Measurements from ENCODE around the gene PTGES2.
"Not testable (repeated sequence)": the region's sequence is repeated elsewhere in the genome, so short reads cannot be mapped to it uniquely, and the experiment has no call there.

Gene PTGES2

DNA sequence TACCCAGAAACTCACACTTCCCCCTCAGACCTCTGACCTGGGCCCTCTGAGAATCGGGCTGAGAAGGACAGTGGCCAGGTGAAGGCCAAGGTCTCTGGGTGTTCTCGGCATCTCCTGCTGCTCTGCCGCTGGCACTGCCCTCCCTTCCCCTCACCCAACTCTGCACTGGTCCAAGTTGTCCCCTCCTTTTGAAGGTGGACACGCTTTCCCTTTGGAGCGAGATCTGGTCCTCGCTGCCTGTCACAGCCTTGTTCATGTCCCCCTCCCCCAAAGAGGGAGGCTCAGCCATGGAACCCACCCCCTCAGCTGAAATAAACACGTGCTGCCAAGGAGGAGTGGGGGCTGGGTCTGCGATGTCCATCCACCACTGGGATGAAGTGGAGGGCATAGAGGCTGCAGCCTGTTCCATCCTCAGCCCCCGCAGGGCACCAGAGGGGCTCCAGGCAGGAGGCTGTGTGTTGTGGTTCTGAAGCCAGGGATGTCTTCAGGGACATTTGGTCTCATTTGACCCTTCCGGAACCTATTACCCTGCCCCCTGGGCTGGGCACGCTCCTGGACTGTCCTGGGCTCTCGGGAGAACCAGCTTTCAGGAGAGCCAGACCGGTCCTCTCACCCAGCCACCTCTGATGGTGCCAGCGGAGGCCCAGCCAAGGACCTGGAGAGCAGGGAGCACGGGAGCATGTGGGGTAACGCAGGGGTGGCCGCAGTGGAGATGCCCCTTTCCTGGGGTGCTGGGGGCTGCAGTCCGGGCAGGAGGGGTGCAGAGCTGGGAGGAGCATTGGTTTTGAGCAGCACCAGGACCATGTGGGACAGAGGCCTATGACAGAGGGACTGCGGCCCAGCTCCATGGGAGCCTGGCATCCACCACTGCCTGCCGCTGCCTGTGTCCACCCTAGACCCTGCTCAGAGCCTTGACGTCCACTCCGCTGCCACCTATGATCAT, 17.0 kb upstream of the PTGES2 start:
- TF ChIP-seq POLR2AphosphoS5 (IDR thresholded peaks at IDR 0.05; ENCODE audit: low read depth, low read length): no peak
- no peak for TF ChIP-seq TAF1 (IDR thresholded peaks at IDR 0.05; ENCODE audit: borderline replicate concordance, low read depth, low read length)
- TF ChIP-seq POLR2A (IDR thresholded peaks at IDR 0.05; ENCODE audit: low read depth, low read length): no peak
- FAIRE-seq: no peak
- peak; percentile 19 for DNase-seq (ENCODE audit: insufficient read length)

DNA sequence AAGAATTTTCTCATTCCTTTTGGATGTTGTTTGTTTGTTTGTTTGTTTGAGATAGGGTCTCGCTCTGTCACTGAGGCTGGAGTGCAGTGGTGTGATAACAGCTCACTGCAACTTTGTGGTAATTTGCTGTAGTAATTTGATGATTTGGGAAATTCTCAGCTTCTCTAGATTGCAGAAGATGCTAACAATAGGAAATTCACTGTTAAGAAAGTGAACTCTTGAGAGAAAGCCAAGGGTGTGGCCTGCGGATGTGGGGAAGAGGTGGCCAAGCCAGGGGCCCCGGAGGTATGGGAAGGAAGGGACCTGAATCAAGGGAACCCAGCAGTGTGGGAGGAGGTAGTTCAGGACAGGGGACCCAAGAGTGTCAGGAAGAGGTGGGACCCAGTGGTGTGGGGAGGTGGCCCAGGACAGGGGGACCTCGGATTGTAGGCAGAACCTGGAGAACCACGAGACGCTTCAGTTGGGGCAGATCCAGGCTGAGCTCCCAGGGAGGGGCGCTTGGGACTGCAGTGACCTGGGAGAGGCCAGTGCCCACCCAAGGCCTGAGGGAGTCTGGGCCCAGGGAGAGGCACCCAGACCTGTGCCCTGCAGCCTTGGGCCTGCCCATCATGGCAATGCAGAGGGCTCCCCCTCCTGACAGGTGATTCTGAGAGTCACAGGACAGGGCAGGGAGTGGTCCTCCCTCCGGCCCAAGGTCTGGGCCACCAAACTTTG, 16.2 kb upstream of the PTGES2 start:
- FAIRE-seq (no peak), DNase-seq (ENCODE audit: insufficient read length) (no peak)
- TF ChIP-seq POLR2AphosphoS5 (IDR thresholded peaks at IDR 0.05; ENCODE audit: low read depth, low read length): no peak
- no peak for TF ChIP-seq TAF1 (IDR thresholded peaks at IDR 0.05; ENCODE audit: borderline replicate concordance, low read depth, low read length)
- no peak for TF ChIP-seq POLR2A (IDR thresholded peaks at IDR 0.05; ENCODE audit: low read depth, low read length)

DNA sequence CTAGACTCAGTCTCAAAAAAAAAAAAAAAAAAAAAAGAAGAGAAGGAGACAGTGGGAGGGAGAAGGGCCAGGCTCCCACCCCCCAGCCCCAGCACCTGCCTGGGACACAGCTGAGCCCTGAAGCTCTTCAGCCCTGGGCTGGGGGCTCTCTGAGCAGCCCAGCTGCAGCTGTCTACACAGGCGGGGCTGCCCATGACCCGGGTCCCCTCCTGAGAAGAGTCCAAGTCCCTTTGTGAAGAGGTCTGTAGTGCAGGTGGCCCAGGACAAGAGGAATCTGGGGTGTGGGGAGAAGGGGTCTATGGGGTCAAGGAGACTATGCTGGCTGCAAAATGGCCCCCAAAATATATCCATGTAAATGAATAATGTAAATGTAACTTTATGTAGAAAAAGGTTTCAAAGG, 15.1 kb upstream of the PTGES2 start:
- TF ChIP-seq POLR2AphosphoS5 (IDR thresholded peaks at IDR 0.05; ENCODE audit: low read depth, low read length) (no peak), POLR2A (IDR thresholded peaks at IDR 0.05; ENCODE audit: low read depth, low read length) (no peak), TAF1 (IDR thresholded peaks at IDR 0.05; ENCODE audit: borderline replicate concordance, low read depth, low read length) (no peak)
- peak; percentile 12 for DNase-seq (ENCODE audit: insufficient read length)
- no peak for FAIRE-seq

DNA sequence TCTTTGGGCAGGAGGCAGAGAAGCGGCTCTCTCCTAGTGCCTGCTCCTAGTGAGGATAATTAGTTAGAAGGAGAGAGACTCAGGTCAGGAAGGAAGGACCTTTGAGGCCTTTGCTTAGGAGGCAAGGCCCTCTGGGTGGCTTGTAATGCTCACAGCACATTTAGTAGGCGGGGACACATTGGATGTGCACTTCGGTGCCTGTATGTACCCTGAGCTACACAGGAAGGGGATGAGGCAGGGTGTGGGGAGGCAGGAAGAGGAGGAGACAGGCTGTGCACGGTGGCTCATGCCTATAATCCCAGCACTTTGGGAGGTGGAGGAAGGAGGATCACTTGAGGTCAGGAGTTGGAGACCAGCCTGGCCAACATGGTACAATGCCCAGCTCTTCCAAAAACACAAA, 14.5 kb upstream of the PTGES2 start:
- TF ChIP-seq POLR2A (IDR thresholded peaks at IDR 0.05; ENCODE audit: low read depth, low read length) (no peak), TAF1 (IDR thresholded peaks at IDR 0.05; ENCODE audit: borderline replicate concordance, low read depth, low read length) (no peak), POLR2AphosphoS5 (IDR thresholded peaks at IDR 0.05; ENCODE audit: low read depth, low read length) (no peak)
- FAIRE-seq: no peak
- DNase-seq (ENCODE audit: insufficient read length): no peak

DNA sequence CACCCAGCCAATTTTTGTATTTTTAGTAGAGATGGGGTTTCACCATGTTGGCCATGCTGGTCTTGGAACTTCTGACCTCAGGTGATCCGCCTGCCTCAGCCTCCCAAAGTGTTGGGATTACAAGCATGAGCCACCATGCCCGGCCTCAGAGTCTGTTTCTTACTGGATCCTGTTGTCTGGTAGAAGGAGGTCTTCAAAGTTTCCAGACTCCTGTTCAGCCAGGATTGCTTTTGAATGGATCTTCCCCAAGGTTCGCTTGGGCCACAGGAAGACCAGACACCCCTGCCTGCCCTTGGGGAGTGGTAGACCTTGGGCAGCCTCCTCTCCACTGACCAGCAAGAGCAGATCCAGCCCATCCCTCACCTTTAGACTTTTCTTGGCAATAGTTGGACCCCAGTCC, 14.1 kb upstream of the PTGES2 start:
- DNase-seq (ENCODE audit: insufficient read length): peak; percentile 5
- no peak for TF ChIP-seq POLR2AphosphoS5 (IDR thresholded peaks at IDR 0.05; ENCODE audit: low read depth, low read length)
- no peak for TF ChIP-seq POLR2A (IDR thresholded peaks at IDR 0.05; ENCODE audit: low read depth, low read length)
- no peak for TF ChIP-seq TAF1 (IDR thresholded peaks at IDR 0.05; ENCODE audit: borderline replicate concordance, low read depth, low read length)
- no peak for FAIRE-seq

DNA sequence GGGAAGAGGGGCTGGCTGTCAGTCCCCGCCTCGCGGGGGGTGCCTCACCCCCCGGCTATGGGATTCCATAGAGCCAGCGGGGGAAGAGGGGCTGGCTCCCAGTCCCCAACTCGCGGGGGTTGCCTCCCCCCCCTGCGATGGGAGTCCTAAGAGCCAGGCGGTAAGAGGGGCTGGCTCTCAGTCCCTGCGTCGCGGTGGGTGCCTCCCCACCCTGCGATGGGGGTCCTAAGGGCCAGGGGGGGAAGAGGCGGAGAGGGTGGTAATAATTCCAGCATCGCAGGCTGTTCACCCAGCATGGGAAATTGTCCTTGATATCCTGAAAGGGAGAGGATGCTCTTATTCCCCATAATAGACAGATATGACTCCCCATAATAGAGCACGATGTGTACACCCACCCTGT, 12.1 kb upstream of the PTGES2 start:
- TF ChIP-seq POLR2A (IDR thresholded peaks at IDR 0.05; ENCODE audit: low read depth, low read length) (no peak), POLR2AphosphoS5 (IDR thresholded peaks at IDR 0.05; ENCODE audit: low read depth, low read length) (no peak), TAF1 (IDR thresholded peaks at IDR 0.05; ENCODE audit: borderline replicate concordance, low read depth, low read length) (no peak)
- FAIRE-seq: no peak
- no peak for DNase-seq (ENCODE audit: insufficient read length)

DNA sequence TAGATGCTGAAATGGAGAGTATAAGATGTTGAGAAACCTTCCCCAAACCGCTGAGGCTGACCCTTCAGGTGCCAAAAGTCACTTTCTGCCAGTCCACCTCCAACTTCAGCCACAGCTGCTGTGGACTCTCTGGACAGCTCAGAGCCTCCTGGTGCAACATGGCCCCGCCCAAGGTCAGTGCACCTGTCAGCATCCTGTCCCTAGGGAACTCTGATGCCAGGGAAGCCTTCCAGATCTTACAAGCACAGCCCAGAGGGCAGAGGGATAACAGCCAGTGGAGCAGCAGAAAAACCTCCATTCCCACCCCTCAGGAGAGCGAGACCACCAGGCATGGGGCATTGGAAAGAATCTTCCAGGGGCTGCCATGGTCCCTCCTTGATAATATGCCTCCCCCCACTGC, 10.5 kb upstream of the PTGES2 start:
- DNase-seq (ENCODE audit: insufficient read length) (no peak), FAIRE-seq (no peak)
- TF ChIP-seq TAF1 (IDR thresholded peaks at IDR 0.05; ENCODE audit: borderline replicate concordance, low read depth, low read length) (no peak), POLR2A (IDR thresholded peaks at IDR 0.05; ENCODE audit: low read depth, low read length) (no peak), POLR2AphosphoS5 (IDR thresholded peaks at IDR 0.05; ENCODE audit: low read depth, low read length) (no peak)

DNA sequence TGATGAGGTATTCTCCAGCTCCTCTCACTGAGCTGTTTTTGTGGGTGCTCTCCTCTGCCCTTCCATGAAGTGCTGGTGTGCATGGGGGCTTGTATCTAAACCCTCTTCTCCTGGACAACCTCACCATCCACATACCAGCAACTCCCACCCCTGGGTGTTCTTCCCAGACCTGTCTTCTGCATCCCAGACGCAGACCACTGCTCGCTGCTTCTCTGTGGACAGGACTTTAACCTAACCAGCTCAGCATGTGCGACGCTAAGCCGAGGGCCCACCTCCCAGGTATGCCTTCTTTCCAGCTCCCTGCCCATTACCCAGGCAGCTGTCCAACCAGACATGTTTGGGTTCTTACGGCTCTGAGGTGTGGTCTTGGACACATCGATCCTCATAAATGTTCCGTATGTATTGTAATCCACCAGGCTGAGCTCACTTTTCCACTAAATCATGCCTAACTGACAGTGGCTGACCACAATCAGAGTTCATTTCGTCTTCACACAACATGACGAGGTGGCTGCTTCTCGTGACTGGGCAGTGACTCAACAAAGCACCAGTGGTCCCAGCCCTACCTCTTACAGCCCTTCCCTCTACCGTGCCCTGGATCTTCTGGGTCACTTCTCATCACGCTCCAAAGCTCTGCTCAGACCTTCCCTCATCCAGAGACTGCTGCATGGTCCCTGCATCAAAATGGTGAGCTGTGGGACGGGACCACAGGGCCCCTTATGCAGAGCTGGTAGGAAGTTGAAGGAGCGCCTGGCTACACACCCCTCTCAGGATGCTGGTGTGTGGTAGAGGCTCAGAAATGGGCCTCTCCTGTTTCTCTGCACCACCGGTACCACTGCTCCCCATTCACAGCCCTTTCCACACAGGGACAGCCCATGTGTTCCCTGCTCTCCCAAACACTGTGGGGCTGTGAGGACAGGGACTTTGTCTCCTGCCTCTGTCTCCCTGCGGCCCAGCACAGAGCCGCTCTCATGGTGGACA, 9.6 kb upstream of the PTGES2 start:
- no peak for DNase-seq (ENCODE audit: insufficient read length)
- TF ChIP-seq POLR2A (IDR thresholded peaks at IDR 0.05; ENCODE audit: low read depth, low read length): no peak
- no peak for TF ChIP-seq TAF1 (IDR thresholded peaks at IDR 0.05; ENCODE audit: borderline replicate concordance, low read depth, low read length)
- TF ChIP-seq POLR2AphosphoS5 (IDR thresholded peaks at IDR 0.05; ENCODE audit: low read depth, low read length): no peak
- FAIRE-seq: no peak

DNA sequence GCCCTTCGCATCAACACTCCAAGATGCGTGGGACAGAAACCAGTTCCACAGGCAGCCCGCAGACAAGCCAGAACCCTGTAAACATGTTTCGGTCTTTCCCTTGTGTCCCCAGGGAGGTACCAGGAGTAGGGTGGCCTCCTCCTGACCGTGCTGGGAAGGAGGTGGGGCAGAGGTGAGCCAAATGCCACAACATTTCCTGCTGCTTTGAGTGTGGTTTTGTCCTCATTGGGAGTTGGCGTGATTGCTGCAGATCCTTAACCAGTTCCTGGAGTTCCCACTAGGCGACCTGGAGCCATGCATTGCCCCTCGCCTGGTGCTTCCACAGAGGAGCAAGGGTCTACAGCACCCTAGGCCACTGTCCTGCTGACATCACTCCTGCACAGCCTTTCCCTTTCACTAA, 8.0 kb upstream of the PTGES2 start:
- not testable (repeated sequence) for DNase-seq (ENCODE audit: insufficient read length); FAIRE-seq

DNA sequence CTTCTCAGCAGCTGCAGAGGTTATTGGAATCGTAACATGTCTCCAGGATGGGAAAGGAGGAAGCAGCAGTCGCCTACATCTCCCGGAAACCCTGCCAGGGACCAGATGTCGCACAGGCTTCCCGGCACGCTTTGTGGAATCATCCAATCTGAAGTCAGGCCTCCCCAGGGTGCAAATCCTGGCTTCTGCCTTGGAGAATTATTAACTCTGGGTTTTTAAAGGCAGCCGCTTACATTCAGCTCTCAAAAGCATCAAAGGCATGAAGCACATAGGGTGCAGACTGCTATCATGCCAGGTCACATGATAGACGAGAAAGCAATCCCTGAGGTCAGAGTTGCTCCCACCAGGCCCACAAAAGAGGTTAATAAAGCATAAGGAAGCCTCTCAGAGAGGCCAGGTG, 4.6 kb upstream of the PTGES2 start:
- not testable (repeated sequence) for FAIRE-seq; DNase-seq (ENCODE audit: insufficient read length)

DNA sequence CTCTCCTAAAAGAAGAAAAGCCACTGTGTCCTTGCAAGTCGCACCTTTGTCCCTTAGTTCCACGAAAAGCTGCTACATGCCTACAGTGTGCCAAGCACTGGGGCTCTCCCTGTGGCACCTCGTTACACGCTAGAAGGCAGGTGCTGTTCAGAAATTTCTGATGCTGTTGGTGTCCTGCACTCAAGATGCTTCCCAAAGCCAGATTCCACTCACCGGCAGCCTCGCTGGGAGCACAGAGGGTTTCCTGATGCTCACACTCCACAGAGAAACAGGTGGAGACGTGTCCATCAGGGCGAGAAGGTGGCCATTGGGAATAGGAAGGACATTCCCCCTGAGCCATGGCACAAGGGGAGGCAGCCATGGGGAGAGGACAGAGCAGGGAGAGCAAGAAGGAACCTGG, 3.8 kb upstream of the PTGES2 start:
- not testable (repeated sequence) for DNase-seq (ENCODE audit: insufficient read length); FAIRE-seq

DNA sequence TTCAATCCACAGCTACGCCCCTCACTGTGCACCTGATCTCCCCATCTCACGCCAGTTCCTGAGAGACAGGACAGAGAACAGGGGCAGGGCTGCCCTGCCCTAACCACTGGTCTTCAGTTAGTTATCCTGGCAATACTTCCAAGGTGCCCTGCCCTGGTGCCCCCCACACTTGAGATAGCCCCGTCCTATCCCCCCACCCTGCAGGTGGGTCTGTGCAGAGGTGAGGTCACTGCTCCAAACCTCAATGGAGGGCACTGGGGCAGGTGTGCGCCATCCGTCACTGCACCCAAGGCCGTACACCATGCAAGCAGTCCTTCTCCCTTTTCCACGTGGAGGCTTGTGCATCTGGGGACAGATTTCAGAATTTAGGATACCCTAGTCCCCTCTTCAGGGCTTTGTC, 3.1 kb upstream of the PTGES2 start:
- DNase-seq (ENCODE audit: insufficient read length); FAIRE-seq: not testable (repeated sequence)

DNA sequence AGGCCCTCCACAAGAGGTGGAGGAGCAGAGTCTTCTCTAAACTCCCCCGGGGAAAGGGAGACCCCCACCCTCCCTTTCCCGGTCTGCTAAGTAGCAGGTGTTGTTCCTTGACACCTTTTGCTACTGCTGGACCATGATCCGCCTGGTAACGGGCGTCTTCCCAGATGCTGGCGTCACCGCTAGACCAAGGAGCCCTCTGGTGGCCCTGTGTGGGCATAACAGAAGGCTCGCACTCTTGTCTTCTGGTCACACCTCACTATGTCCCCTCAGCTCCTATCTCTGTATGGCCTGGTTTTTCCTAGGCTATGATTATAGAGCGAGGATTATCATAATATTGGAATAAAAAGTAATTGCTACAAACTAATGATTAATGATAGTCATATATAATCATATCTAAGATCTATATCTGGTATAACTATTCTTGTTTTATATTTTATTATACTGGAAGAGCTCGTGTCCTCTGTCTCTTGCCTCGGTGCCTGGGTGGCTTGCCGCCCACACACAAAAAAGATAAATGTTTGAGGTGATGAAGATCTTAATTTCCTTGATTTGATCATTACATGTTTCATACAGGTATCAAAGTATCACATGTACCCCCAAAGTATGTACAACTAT, 2.6 kb upstream of the PTGES2 start:
- not testable (repeated sequence) for FAIRE-seq; DNase-seq (ENCODE audit: insufficient read length)
